Activated T-cell treated with anti-CD3 and anti-CD28 coated beads, Interleukin-2, amount 50 U/mL, for 24 hours (primary cell): ENCODE data around the gene MAP3K15.

Source experiments
- DNase-seq: peaks from one replicate; pipeline ENCODE4 v3.0.0-alpha.2; 2020
- H3K27ac Mint-ChIP-seq: 2 replicates; pipeline ENCODE4 v1.8.0; 2020; ENCODE audit warnings: mild to moderate bottlenecking, mixed read lengths
- H3K27me3 Mint-ChIP-seq: 2 replicates; pipeline ENCODE4 v1.8.0; 2020; ENCODE audit warnings: mixed read lengths
- H3K36me3 Mint-ChIP-seq: 2 replicates; pipeline ENCODE4 v1.8.0; 2020; ENCODE audit warnings: low read depth, mixed read lengths
- H3K4me1 Mint-ChIP-seq: 2 replicates; pipeline ENCODE4 v1.8.0; 2020; ENCODE audit warnings: low read depth, mixed read lengths
- H3K4me3 Mint-ChIP-seq: 2 replicates; pipeline ENCODE4 v1.8.0; 2020; ENCODE audit warnings: mild to moderate bottlenecking, moderate library complexity, mixed read lengths
- H3K9me3 Mint-ChIP-seq: 2 replicates; pipeline ENCODE4 v1.8.0; 2020; ENCODE audit warnings: mixed read lengths

The MAP3K15 gene

DNA sequence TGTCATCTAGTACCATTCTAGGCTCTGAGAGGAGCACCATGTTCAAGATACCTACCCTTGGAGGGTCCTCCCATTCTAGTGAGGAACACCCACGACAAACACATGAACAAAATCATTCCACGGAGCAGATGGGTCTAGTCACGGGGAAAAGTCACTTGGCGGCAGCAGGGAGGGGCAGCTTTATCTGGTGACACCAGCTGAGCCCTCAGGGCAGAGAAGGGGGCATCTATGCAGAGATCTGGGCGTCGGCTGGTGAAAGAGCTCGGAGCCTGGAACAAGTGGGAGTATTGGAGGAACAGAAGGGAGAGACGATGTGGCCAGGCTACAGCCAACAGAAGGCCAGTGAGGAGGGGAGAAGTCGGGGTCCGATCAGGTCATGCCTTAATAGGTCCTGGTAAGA is 183.5 kb downstream of the MAP3K15 start:
- Mint-ChIP-seq H3K27me3 (peaks cover 10% of the 10 kb centered on the region), H3K4me3 (no peak overlapping the region), H3K27ac (no peak overlapping the region), H3K36me3 (no peaks in the 10 kb centered on the region), H3K4me1 (peaks cover 1% of the 10 kb centered on the region), H3K9me3 (peaks cover 1% of the 10 kb centered on the region)
- no peak for DNase-seq

DNA sequence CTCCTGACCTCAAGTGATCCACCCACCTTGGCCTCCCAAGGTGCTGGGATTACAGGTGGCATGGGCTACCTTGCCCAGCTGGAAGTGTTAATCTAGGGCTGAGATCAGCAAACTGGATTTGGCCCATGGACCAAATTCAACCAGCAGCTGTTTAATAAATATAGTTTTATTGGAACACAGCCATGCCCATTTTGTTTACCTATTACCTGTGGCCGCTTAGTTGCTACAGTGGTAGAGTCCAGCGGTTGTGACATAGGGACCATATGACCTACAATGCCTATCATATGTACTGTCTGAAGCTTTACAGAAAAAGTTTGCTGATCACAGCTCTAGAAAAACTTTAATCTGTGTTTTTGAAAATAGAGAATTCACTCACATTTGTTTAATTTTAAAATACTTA is 188.7 kb downstream of the MAP3K15 start:
- no peak overlapping the region for H3K4me3 Mint-ChIP-seq
- H3K27me3 Mint-ChIP-seq = peaks cover 23% of the 10 kb centered on the region
- no peak for DNase-seq
- peaks cover 1% of the 10 kb centered on the region for H3K9me3 Mint-ChIP-seq
- H3K27ac Mint-ChIP-seq = no peak overlapping the region
- no peaks in the 10 kb centered on the region for H3K4me1 Mint-ChIP-seq
- H3K36me3 Mint-ChIP-seq = no peaks in the 10 kb centered on the region
